Measurements from ENCODE around the gene KDM1A.

The KDM1A gene

DNA sequence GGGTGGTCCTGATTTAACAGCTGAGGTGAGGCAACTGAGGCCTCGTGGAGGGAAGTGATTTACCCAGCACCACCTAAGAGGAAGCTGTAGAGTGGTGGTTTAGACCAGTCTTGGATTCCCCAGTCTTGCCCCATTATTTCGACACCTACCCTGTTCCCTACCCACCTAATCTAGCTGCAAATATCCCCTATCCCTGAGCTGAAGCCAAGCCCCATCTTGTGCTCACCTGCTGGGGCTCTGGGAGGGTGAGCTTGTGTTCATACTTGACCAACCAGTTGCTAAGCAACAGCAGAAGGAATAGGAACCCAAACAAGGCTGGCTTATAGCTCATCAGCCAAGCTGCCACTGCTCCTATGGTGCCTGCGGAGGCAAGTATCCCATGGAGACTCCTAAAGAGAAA lies 5.6 kb upstream of the KDM1A start:
- DNase-seq (ENCODE audit: low read depth): no peak

DNA sequence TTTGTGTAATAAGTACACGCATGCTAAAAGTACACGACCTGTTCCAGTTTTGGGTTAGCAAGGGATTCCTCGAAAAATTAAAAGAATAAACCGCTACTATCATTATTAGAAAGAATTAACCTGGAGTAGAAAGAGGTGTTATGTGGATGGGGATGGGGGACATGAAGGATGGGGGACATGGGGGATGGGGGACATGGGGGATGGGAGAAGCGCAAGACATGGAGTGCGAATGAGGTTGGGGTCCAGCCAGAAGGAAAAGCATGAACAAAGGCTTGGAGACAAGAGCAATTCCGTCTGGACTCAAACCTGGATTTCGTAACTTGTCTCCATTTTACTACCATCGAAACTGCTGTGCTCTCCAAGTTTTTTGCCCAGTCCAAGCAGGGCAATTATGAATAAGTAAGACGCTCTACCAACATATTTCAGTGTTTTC lies 591 bp upstream of the KDM1A start:
- no peak for DNase-seq (ENCODE audit: low read depth)

DNA sequence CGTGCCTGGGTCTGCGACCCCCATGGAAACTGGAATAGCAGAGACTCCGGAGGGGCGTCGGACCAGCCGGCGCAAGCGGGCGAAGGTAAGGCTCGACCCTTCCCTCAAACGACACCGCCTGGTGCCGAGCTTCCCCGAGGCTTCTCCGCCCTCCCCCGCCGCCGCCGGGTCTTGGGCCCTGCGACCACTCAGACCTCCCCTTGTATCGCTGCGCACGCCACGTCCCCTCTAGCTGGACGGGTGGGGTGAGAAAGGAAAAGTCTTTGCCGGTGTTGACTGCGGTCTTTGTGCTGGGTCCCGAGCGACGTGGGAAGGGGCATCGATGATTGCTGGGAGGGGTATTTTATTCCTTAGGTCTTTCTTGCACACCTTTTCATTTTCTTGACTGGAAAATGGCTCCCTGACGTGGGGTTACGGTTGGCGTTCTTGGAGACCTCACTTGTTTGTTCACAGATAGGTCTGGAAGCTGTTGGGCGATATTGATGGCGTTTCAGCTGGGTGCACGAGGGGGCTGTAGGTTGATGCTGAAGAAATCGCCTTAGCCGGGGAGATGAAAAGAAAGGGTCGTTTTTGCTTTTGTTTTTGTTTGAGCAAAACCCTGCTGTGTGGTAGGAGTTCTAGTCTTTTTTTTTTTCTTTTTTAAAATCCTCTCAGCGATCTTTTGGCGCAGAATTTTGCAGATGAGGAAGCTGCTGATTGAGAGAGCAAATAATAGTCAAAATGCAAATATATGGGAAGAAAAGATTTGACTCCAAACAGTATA lies 776 bp downstream of the KDM1A start:
- DNase-seq (ENCODE audit: low read depth): no peak

DNA sequence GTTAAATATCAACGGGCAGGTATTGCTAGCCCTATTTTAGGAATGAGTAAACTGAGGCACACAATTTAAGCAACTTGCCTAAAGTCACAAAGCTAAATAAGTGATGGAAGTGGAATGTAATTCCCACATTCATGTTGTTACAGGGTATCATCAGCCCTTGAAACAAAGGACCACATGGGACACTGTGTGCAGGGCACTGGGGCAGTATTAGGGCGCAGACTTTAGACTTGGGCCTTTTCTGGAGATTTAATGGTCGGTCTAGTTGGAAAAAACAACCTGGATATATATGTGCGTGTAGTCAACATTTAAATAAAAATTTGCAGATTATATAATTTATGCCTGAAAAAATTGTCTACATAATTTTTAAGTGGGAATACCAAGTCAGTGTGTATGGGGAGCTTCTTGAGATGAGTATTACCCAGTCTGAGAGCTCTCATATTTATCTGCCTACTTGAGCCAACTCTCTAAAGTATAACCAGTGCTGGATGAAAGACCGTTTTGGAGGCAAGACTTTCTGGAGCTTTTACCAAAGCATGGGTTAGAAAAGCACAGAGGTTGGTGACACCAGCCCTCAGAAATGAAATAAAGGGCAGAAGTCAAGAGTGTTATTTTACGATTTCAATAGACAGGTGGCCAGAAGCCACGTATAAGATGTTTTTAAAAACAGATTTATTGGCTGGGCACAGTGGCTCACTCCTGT lies 1.6 kb downstream of the KDM1A start:
- DNase-seq (ENCODE audit: low read depth): no peak

- no peak for DNase-seq (ENCODE audit: low read depth)
Measured at GRCh38 chr1:23021834-23022233, 2.6 kb downstream of the KDM1A start.

DNA sequence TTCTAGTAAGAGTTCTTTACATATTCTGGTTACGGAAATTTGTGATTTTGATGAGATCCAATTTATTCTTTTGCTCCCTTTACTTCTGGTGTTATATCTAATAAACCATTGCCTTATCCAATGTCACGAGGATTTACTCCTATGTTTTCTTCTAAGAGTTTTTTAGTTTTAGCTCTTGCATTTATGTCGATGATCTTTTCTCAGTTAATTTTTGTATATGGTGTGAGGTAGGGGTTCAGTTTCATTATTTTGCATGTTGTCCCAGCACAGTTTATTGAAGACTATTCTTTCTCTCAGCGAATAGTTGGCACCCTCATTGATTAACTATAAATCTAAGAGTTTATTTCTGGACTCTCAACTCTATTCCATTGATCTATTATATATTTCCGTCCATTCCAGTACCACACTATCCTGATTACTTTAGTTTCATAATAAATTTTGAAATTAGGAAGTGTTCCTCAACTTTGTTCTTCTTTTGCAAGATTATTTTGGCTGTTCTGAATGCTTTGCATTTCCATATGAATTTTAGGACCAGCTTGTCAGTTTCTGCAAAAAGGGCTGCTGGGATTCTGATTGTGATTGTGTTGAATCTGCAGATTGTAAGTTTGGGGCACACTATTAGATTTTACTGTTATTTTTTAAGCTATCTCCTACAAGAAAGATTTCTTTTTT lies 4.0 kb downstream of the KDM1A start:
- no peak for DNase-seq (ENCODE audit: low read depth)

DNA sequence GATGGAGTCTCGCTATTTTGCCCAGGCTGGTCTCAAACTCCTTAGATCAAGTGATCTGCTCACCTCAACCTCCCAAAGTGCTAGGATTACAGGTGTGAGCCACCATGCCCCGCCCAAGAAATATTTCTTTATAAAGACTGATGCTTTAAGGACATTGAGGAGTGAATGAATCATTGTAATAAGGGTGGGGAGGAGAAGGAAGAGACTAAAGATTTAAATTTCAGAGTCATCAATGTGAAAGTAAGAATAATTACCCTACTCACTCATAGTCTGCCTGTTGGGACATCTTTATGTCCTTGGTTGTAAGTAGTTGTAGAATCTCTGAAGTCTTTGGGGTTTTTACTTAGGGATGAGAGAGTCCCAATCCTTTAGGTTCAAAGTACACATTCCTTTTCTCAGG lies 7.3 kb downstream of the KDM1A start:
- DNase-seq (ENCODE audit: low read depth): no peak

- DNase-seq (ENCODE audit: low read depth): no peak
Measured at GRCh38 chr1:23027352-23027907, 8.2 kb downstream of the KDM1A start.

DNA sequence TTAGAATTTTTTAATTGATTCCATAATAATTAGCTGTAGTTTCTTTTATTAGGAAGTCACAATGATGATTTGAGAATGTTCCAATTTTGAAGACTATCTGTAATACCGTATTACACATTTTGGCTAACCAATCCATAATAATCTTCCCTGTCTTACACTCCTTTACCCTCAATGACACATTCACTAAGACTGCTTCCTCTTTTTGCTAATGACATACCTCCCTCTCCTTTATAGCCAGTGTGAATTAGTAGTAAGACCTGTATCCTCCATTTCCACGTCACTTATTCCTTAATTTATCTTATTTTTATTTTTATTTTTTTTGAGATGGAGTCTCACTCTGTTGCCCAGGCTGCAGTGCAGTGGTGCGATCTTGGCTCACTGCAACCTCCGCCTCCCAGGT lies 10.1 kb downstream of the KDM1A start:
- DNase-seq (ENCODE audit: low read depth): no peak

GRCh38 chr1:23035823-23036452 lies 16.7 kb downstream of the KDM1A start:
- DNase-seq (ENCODE audit: low read depth): no peak

DNA sequence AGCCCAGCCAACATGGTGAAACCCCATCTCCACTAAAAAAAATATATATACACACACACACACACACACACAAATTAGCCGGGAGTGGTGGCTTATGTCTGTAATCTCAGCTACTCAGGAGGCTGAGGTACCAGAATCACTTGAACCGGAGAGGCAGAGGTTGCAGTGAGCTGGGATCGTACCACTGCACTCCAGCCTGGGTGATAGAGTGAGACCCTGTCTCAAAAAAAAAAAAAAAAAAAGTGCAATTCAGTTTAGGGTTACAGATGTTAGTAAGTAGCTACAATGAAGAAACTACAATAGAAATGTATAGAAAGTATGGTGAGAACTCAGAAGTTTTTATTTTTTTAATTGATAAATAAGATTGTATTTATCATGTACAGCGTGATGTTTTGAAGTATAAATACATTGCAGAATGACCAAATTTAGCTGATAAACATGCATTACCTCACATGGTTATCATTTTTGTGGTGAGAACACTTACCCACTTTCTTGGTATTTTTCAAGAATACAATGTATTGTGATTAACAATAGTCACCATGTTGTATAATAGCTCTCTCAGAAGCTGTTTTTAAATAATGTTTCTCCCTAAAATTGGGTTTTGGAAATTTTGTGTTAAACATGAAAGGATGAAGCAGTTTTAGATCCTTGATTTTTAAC lies 17.9 kb downstream of the KDM1A start:
- DNase-seq (ENCODE audit: low read depth): no peak

GRCh38 chr1:23039308-23039826 lies 20.1 kb downstream of the KDM1A start:
- no peak for DNase-seq (ENCODE audit: low read depth)

DNA sequence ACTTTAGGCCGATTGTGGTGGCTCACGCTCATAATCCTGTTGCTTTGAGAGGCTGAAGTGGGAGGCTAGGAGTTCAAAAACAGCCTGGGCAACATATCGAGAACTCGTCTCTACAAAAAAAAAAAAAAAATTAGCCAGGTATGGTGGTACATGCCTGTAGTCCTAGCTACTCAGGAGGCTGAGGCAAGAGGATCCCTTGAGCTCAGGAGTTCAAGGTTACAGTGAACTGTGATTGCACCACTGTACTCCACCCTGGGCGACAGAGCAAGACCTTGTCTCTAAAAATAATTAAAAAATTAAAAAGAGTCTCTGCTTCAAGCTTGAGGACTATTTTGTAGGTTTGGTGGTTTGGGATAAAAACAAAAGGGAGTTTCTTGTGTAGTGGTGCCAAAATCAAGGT lies 21.2 kb downstream of the KDM1A start:
- DNase-seq (ENCODE audit: low read depth): no peak

DNA sequence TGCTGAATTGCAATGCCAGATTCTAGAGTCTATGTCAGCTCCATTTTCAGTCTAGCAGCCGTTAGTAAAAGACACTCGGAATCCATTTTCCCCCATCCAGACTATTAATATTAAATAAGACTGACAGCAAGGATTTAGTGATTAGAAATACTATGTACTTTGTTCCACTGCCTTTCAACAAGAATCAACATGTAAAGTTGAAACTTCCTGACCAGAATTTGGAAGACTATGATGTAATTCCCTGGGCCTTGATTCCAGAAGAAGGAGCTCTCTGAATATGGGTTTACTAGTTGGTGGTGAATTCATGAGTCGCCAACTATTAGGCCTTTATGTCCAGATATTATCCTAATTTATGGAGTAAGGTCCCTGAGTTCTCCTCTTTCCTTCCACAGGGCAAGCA lies 24.8 kb downstream of the KDM1A start:
- no peak for DNase-seq (ENCODE audit: low read depth)

GRCh38 chr1:23050201-23050600 lies 30.9 kb downstream of the KDM1A start:
- DNase-seq (ENCODE audit: low read depth): no peak

DNA sequence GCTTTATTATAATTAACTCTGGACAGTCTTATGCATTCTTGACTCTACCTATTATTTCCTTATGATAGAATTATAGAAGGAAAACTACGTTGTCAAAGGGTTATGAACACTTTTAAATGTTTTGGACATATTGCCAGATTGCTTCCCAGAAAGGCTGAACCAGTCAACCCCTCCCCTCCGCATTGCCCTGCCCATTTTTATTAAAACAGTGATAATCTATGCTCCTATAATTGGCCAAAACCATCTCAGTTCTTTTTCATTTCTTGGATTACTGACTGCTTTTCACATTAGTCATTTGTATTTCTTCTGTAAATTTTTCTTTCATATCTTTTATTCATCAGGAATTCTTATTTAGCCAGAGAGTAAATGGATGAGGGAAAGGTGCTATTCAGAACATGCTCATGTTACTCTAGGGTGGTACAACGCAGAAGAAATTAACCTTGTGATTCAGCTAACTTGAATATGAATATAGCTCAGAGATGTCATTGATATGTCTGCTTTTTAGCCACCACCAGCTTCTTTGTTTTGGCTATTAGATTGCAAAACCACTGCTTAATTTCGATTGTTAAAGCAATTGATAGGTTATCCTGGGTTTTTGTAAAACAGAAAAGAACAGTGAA lies 32.1 kb downstream of the KDM1A start:
- DNase-seq (ENCODE audit: low read depth): no peak

- DNase-seq (ENCODE audit: low read depth): no peak
Measured at GRCh38 chr1:23057301-23057700, 38.0 kb downstream of the KDM1A start.

DNA sequence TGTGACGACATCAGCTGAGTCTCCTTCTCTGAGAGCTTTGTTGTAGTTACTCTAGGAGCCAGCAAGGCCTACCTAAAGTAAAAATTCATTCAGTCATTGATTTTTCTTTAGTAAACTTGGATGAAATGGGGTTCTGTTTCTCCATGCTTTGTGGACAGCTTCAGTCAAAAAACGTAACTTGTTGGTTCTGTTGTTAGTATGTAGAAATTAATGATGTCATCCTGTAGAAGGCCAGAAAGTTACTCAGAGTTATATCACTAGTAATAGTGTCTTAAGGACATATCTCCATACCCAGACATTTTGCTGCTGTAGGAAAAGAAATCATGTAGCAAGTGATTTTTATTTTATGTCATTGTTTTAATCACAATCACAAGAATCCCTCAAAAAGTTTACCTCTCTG lies 43.0 kb downstream of the KDM1A start:
- DNase-seq (ENCODE audit: low read depth): no peak

DNA sequence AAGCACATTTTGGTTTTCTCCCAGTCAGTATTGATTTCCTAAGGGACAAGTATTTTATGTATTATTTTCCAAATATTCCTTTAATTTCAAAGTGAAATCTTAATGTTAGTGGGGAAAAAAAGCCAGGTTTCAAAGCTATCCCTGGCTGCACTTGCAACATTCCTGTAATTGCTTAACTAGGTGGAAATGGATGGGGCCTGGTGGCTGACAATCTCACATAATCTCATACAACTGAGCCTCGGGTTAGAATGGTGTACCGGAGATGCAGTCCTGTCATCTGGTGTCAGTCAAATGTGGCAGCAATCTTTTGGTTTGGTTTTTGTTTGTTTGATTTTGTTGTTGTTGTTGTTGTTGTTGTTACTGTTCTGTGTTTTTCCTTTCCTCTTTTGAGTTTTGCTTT lies 46.1 kb downstream of the KDM1A start:
- no peak for DNase-seq (ENCODE audit: low read depth)

DNA sequence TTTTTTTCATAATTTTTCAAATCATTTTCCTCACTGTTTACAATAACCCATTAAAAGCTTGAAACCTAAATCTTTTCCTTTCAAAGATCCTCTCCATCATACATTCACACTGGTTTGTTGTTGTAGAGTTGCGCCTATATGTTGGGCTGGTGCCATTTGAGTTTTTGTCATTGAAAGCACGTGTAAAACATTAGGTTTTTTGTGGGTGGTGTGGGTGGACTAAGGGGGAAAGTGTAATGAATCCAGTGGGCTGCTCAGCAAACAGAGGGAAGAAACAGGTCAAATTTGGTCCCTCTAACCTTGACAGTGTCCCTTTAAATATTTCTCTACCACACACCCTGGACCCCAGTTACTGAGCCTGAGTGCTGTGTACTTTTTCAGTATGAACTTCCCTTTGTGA lies 46.8 kb downstream of the KDM1A start:
- no peak for DNase-seq (ENCODE audit: low read depth)

DNA sequence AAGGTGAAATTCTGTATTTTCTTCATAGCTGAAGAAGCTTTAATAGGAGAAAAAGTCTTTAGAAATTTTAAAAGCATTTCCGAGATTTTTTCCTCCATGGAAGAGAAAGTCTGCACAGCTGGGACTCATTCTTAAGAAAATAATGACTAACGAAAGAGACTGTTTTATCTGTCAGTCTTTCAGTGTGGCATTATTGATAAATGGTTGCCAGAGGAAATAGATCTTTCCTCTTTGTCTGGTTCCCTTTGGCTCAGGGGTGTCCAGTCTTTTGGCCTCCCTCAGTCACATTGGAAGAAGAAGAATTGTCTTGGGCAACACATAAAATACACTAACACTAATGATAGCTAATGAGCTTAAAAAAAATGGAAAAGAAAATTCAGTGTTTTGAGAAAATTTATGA lies 49.9 kb downstream of the KDM1A start:
- DNase-seq (ENCODE audit: low read depth): no peak

All from activated T-helper 1 cell treated with Interleukin-2 at 50 U/mL for 16 hours (primary cell).